COR-L47 (cell line): ENCODE measurements around the gene JAZF1.

Experiments used
- DNase-seq: peaks from one replicate; lab custom pipeline; 2025; lab: John Stamatoyannopoulos, UW

The JAZF1 gene

GRCh38 chr7:28180364-28181147, at the start of gene JAZF1:
Gene JAZF1, minus strand, starts transcription at chr7:28180795.
- peak; percentile 55 for DNase-seq

GRCh38 chr7:28230261-28230660, 49.7 kb upstream of the JAZF1 start:
- no peak for DNase-seq

- no peak for DNase-seq
Observed at GRCh38 chr7:28228396-28228795, 47.8 kb upstream of the JAZF1 start.

- DNase-seq, result no peak
Observed at GRCh38 chr7:28226003-28226402, 45.4 kb upstream of the JAZF1 start.

DNA sequence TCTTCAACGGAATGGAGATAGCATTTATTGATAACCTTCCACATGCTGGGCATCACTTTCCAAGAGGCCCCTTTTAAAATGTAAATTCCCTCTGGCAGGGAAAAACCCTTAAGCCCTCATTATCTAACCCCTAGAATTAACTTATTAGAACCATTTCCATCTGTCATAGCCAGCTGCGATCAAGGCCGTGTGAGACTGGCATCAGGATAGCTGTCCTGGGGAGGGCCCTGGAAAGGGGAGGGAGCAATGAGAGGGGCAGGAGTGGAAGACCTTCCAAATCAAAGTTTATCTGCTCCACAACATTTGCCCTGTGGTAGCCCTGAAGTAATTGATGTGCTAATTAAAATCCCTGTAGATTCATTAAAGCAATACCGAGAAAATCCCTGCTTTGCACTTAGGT, 45.0 kb upstream of the JAZF1 start:
- no peak for DNase-seq

DNA sequence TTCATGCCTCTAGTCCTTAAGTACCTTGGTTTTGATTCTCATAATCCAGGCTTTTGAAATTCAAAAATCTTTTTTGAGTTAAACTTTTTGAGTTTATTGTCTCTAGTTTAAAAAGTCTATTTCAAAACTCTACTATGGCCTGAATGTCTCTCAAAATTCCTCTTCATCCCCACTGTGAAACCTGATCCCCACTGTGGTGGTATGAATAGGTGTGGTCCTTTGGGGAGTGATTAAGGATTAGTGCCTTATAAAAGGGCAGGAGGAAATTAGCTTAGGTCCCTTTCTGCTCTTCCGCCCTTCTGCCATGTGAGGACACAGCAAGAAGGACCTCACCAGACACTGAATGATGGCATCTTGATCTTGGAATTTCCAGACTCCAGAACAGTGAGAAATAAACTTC, 44.1 kb upstream of the JAZF1 start:
- no peak for DNase-seq

- DNase-seq, result no peak
Observed at GRCh38 chr7:28224172-28224571, 43.6 kb upstream of the JAZF1 start.

GRCh38 chr7:28222636-28223035, 42.0 kb upstream of the JAZF1 start:
- no peak for DNase-seq

GRCh38 chr7:28219793-28220192, 39.2 kb upstream of the JAZF1 start:
- DNase-seq, result no peak

DNA sequence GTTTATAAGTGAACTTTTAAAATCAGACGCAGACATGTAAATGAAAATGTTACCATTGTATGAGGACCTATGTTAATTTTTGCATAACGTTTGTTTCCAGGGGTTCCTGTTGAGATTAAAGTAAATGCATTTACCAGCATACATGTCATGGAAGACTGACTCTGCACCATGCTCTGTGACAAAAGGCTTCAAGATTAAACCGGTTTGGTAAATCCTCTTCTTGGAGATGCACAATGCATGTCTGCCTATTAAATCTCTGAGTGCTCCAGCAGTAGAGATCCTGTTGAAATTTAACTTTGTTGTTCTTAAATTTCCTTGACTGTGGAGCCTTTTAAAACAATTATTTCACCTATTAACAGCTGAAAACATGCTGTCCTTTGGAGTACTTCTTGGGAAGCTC, 36.5 kb upstream of the JAZF1 start:
- no peak for DNase-seq

DNA sequence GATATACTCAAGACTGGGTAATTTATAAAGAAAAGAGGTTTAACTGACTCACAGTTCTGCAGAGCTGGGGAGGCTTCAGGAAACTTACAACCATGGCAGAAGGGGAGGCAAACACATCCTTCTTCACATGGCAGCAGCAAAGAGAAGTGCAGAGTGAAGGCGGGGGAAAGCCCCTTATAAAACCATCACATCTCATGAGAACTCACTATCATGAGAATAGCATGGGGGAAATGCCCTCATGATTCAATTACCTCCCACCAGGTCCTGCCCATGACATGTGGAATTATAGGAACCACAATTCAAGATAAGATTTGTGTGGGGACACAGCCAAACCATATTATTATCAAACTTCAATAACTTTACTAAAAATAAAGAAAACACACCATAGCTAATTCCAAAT, 30.4 kb upstream of the JAZF1 start:
- no peak for DNase-seq

DNA sequence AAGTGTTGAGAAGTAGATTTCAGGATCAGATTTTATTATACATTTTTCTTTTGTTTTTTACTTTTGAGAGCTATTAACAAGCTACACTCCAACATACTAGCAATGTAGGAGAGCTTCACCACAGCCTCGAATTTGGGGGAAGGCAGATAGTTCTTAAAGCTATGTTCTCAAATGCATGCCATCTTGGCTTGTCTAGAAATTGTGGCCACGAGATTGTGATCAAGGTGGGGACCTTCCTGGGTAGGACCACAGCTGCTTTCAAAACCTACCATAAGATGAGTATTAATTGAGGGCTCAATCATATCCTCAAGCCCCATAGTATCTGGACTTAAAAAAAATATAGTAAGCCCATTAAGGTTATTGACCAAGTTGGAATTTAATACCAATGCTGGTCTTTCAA, 27.9 kb upstream of the JAZF1 start:
- no peak for DNase-seq

- DNase-seq, result no peak
Observed at GRCh38 chr7:28207486-28208158, 27.0 kb upstream of the JAZF1 start.

- no peak for DNase-seq
Observed at GRCh38 chr7:28205506-28205905, 24.9 kb upstream of the JAZF1 start.

- no peak for DNase-seq
Observed at GRCh38 chr7:28203508-28204240, 23.1 kb upstream of the JAZF1 start.

GRCh38 chr7:28202222-28202621, 21.6 kb upstream of the JAZF1 start:
- no peak for DNase-seq

- DNase-seq, result no peak
Observed at GRCh38 chr7:28201131-28201530, 20.5 kb upstream of the JAZF1 start.

DNA sequence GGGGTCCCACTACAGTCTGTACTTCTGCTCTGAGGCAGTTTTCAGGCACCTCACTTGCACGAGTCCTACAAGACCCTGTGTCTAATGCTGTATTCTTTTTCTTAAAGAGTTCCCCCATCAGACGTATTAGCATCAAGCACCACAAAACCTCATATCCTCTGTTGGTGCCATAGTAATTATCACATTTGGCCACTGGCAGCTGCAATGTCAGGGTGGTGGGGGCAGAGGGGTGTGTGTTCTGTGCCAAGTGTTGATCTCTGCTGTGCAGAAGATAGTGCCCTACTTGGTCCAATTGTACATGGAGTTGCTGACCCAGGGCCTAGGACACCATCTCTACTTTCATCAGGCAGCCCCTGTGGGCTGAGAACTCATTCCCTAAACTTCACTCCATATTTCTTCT, 20.0 kb upstream of the JAZF1 start:
- DNase-seq, result no peak

GRCh38 chr7:28199021-28199510, 18.5 kb upstream of the JAZF1 start:
- DNase-seq, result no peak

- no peak for DNase-seq
Observed at GRCh38 chr7:28195910-28196620, 15.5 kb upstream of the JAZF1 start.

GRCh38 chr7:28192786-28193585, 12.4 kb upstream of the JAZF1 start:
- DNase-seq, result no peak
